H1 (cell line): Measurements from ENCODE around the gene CFAP141. TPM values are rescaled to one million over a fixed set of nuclear protein-coding genes. Genes with fewer than 3 reads are reported as not detected.

Source experiments
- CHD1 ChIP-seq: IDR thresholded peaks from 2 replicates; pipeline ENCODE4 v1.6.1; 2012; ENCODE audit warnings: low read depth, low read length, improper control_type of control experiment
- CHD7 ChIP-seq: fragments of 300-600 bp; sonication (generic); IDR thresholded peaks from 2 replicates; pipeline ENCODE4 v1.7.1; 2012; ENCODE audit warnings: low read length, moderate library complexity, mild to moderate bottlenecking, inconsistent platforms; ENCODE audit not compliant: insufficient replicate concordance
- CTBP2 ChIP-seq: IDR thresholded peaks from 2 replicates; pipeline ENCODE4 v1.7.0; 2011; ENCODE audit warnings: borderline replicate concordance, mild to moderate bottlenecking, moderate library complexity, mixed read lengths, low read length; ENCODE audit not compliant: insufficient read depth, insufficient read length
- JUN ChIP-seq: IDR thresholded peaks from 2 replicates; pipeline ENCODE4 v1.6.1; 2011; ENCODE audit warnings: low read depth, mild to moderate bottlenecking, improper control_type of control experiment, low read length
- KDM1A ChIP-seq: fragments of 200-600, 300-600 bp; sonication (generic); IDR thresholded peaks from 2 replicates; pipeline ENCODE4 v1.7.1; 2016; ENCODE audit warnings: mild to moderate bottlenecking, low read length, borderline replicate concordance
- KDM4A ChIP-seq: IDR thresholded peaks from one replicate; pipeline ENCODE4 v1.7.1; 2012; ENCODE audit warnings: low read depth, mild to moderate bottlenecking, moderate library complexity, low read length, inconsistent platforms; ENCODE audit not compliant: severe bottlenecking
- SP1 ChIP-seq: IDR thresholded peaks from 2 replicates; pipeline ENCODE4 v1.6.1; 2011; ENCODE audit warnings: low read depth, low read length
- TBP ChIP-seq: IDR thresholded peaks from 2 replicates; pipeline ENCODE4 v1.6.1; 2011; ENCODE audit warnings: low read depth, low read length, improper control_type of control experiment
- TEAD4 ChIP-seq: IDR thresholded peaks from 2 replicates; pipeline ENCODE4 v1.6.1; 2012; ENCODE audit warnings: low read depth, low read length, inconsistent platforms, mixed read lengths
- polyA plus RNA-seq, 7 experiments: library from polyadenylated mRNA; depleted of rRNA in 3 of 7; stranded (reverse) in 5 of 7; unstranded in 2 of 7; fragments of >200 nt in 5 of 7; fragments of 200-250 nt in 2 of 7; gene quantifications; 1 replicate in 5 of 7; 2 replicates in 1 of 7; 4 replicates in 1 of 7; pipeline versions ENCODE4 v1.2.1 to v1.2.3, GENCODE V29; 2011 to 2013; ENCODE audit warnings: missing spikeins in 2 of 7, mixed read lengths in 2 of 7
- total RNA-seq: library from RNA; stranded (reverse); fragmentation: NEBNext Ultra II Directional; extraction: Animal tissue kit (Norgen Biotek cat#: 25700); gene quantifications from 2 replicates; pipeline ENCODE4 v1.2.1, GENCODE V29; 2021

Gene CFAP141
- total and polyA plus RNA-seq, 2 of the 8 experiments (the other 6 are each of a cell fraction or from before 2014, with no cell fraction given), result not detected

GRCh38 chr1:154183046-154183915 is 22.9 kb downstream of the CFAP141 start (continued):
- TF ChIP-seq CHD7, result no peak
- no peak for TF ChIP-seq JUN
- no peak for TF ChIP-seq CTBP2
- TF ChIP-seq KDM4A, result no peak
- TF ChIP-seq TBP, result peak; percentile 95
- peak; percentile 48; the same call in 1 of the 2 replicates for TF ChIP-seq TEAD4
- no peak for TF ChIP-seq CHD1
- TF ChIP-seq SP1, result peak; percentile 93
- no peak for TF ChIP-seq KDM1A
